Measurements from ENCODE around the gene BPIFB2. TPM values are rescaled to one million over a fixed set of nuclear protein-coding genes. Genes with fewer than 3 reads are reported as not detected.
"Not testable (repeated sequence)": the region's sequence is repeated elsewhere in the genome, so short reads cannot be mapped to it uniquely, and the experiment has no call there.

BPIFB2 gene
- total RNA-seq, 1 donor from 2014 or later = not detected

- no peaks in the 10 kb centered on the region for H3K27me3 Mint-ChIP-seq (ENCODE audit: insufficient read depth)
- H3K4me3 Mint-ChIP-seq = no peak overlapping the region
- H3K27ac Mint-ChIP-seq = no peak overlapping the region
- intact Hi-C loops (cut with micrococcal nuclease) = no loop called here
- H3K4me1 Mint-ChIP-seq (ENCODE audit: low read depth) = no peaks in the 10 kb centered on the region
- no peaks in the 10 kb centered on the region for H3K36me3 Mint-ChIP-seq (ENCODE audit: low read depth)
- DNase-seq (ENCODE audit: low spot score) = no peak
- peaks cover 19% of the 10 kb centered on the region for H3K9me3 Mint-ChIP-seq
Measured at GRCh38 chr20:33042430-33042829, 34.9 kb downstream of the BPIFB2 start.

GRCh38 chr20:33042983-33043730, 35.7 kb downstream of the BPIFB2 start:
- DNase-seq (ENCODE audit: low spot score) = no peak
- no peak overlapping the region for H3K27ac Mint-ChIP-seq
- no peaks in the 10 kb centered on the region for H3K27me3 Mint-ChIP-seq (ENCODE audit: insufficient read depth)
- intact Hi-C loops (cut with micrococcal nuclease) = no loop called here
- H3K9me3 Mint-ChIP-seq = peaks cover 19% of the 10 kb centered on the region
- H3K4me1 Mint-ChIP-seq (ENCODE audit: low read depth) = no peaks in the 10 kb centered on the region
- no peaks in the 10 kb centered on the region for H3K36me3 Mint-ChIP-seq (ENCODE audit: low read depth)
- H3K4me3 Mint-ChIP-seq = no peak overlapping the region

GRCh38 chr20:33043731-33044181, 36.3 kb downstream of the BPIFB2 start:
- intact Hi-C loops (cut with micrococcal nuclease) = no loop called here
- peaks cover 19% of the 10 kb centered on the region for H3K9me3 Mint-ChIP-seq
- no peaks in the 10 kb centered on the region for H3K36me3 Mint-ChIP-seq (ENCODE audit: low read depth)
- no peak overlapping the region for H3K27ac Mint-ChIP-seq
- no peaks in the 10 kb centered on the region for H3K4me1 Mint-ChIP-seq (ENCODE audit: low read depth)
- H3K27me3 Mint-ChIP-seq (ENCODE audit: insufficient read depth) = no peaks in the 10 kb centered on the region
- no peak for DNase-seq (ENCODE audit: low spot score)
- H3K4me3 Mint-ChIP-seq = no peak overlapping the region

DNA sequence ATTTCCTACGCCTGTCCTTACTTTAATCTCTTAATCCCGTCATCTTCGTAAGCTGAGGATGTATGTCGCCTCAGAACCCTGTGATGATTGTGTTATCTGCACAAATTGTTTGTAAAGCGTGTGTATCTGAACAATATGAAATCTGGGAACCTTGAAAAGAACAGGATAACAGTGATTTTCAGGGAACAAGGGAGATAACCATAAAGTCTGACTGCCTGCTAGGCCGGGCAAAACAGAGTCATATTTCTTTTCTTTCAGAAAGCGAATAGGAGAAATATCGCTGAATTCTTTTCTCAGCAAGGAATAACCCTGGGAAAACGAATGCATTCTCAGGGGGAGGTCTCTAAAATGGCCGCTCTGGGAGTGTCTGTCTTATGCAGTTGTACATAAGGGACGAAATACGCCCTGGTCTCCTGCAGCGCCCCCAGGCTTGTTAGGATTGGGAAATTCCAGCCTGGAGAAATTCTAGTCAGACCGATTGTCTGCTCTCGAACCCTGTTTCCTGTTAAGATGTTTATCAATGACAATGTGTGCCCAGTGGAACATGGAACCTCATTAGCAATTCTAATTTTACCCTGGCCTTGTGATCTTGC, 37.7 kb downstream of the BPIFB2 start:
- peaks cover 19% of the 10 kb centered on the region for H3K9me3 Mint-ChIP-seq
- H3K4me3 Mint-ChIP-seq; H3K27me3 Mint-ChIP-seq (ENCODE audit: insufficient read depth); H3K4me1 Mint-ChIP-seq (ENCODE audit: low read depth); H3K36me3 Mint-ChIP-seq (ENCODE audit: low read depth); DNase-seq (ENCODE audit: low spot score); H3K27ac Mint-ChIP-seq; intact Hi-C loops (cut with micrococcal nuclease): not testable (repeated sequence)

DNA sequence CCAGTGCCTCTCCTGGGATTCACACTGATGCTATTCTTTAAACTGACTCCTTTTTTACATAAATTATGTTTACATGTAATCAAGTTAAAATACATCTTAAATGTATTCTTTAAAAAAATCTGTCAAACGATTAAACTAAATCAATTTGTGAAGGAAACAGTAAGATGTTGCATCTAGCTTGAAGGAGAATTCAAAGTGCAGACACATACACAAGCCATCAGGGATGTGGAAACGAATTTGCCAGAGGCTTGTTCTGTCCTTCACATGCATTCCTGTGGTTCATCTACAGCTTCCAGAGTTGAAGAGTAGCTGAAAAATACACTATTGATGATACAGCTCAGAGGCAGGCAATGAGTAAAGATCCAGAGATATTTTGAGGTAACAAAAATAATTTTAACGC, 38.9 kb downstream of the BPIFB2 start:
- Mint-ChIP-seq H3K36me3 (ENCODE audit: low read depth) (no peaks in the 10 kb centered on the region), H3K4me1 (ENCODE audit: low read depth) (no peaks in the 10 kb centered on the region), H3K27ac (no peak overlapping the region), H3K9me3 (peaks cover 19% of the 10 kb centered on the region), H3K4me3 (no peak overlapping the region), H3K27me3 (ENCODE audit: insufficient read depth) (no peaks in the 10 kb centered on the region)
- intact Hi-C loops (cut with micrococcal nuclease) = no loop called here
- no peak for DNase-seq (ENCODE audit: low spot score)

DNA sequence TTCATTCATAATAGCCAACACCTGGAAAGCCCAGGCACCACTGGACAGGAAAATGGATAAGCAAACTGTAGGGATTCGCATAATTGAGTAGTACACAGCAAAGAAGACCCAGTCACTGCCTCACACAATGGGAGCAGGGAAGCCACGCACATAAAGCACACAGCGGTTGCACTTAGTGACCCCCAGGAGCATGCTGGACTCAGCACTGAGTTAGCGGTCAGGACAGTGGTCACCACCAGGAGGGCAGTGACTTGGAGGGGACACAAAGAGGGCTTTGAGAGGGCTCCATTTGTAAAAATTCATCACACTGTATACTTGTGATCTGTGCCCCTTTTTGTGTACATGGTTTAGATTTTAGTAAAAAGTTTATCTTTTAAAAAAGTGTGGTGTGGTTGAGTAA, 43.8 kb downstream of the BPIFB2 start:
- peaks cover 4% of the 10 kb centered on the region for H3K9me3 Mint-ChIP-seq
- peaks cover 4% of the 10 kb centered on the region for H3K27me3 Mint-ChIP-seq (ENCODE audit: insufficient read depth)
- H3K4me3 Mint-ChIP-seq = no peak overlapping the region
- no peaks in the 10 kb centered on the region for H3K4me1 Mint-ChIP-seq (ENCODE audit: low read depth)
- intact Hi-C loops (cut with micrococcal nuclease) = no loop called here
- no peak for DNase-seq (ENCODE audit: low spot score)
- no peaks in the 10 kb centered on the region for H3K36me3 Mint-ChIP-seq (ENCODE audit: low read depth)
- no peak overlapping the region for H3K27ac Mint-ChIP-seq

DNA sequence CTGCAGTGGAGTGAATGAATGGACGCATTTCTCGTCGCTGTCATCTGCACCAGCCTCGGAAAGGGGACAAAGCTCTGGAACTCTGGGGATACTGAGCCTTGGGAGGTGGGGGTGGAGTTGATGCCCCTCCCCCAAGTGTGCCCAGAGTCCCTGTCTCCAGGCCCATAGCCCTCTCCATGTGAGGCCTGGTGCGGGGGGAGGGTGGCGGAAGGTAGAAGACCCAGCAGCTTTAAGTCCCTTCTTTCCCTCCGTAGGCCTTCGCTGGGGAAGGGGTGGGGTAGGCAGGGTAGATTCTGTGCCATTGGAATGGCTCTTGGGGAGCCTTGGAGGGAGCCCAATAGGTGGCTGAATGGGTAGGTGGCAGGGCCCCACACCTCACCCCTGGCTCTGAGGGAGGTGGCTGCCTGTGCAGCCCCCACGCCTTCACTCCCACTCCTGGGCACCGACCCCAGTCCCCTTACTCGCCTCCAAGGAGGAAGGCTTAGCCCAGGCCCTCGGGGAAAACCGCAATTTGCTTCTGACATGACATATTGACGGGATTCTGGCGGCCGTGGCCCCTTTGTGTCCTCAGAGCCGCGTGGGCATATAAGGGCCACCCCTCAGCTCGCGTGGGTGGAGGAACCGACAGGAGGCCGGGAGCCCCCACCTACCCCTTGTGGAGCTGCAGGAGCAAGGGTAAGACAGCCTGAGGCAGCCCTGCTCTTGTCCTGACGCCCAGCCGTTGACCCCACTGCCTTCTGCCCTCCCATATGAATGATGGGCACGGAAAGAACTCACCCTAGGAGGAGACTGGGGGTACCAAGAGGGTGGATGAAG, 46.0 kb downstream of the BPIFB2 start, which contains the start of gene BPIFB3:
Gene BPIFB3, plus strand, starts transcription at position 613 of the 816 bp plus-strand sequence. CDS start 1,533 bp downstream, outside the sequence.
- Mint-ChIP-seq H3K27ac (no peak within 1 kb of the TSS), H3K36me3 (ENCODE audit: low read depth) (no peaks in the 10 kb centered on the region), H3K4me1 (ENCODE audit: low read depth) (no peaks in the 10 kb centered on the region), H3K27me3 (ENCODE audit: insufficient read depth) (peaks cover 4% of the 10 kb centered on the region), H3K4me3 (no peak within 1 kb of the TSS), H3K9me3 (no peaks in the 10 kb centered on the region)
- intact Hi-C loops (cut with micrococcal nuclease) = no loop called here
- no peak for DNase-seq (ENCODE audit: low spot score)

DNA sequence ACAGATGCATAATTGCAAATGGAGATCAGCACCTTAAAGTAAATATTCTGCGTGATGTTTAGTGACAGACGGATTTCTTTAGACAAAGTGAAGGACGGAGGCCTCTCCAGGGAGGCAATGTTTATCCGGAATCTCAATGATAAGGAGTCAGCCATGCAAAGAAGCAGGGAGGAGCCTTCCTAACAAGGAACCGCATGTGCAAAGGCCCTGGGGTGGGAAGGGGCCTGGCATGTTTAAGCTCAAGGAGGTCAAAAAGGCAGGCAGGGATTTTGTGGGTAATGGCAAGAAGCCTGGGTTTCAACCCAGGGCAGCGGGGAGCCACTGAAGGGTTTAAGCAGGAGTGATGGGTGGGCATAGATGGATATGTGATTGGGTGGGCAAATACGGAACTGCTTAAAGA, 46.9 kb downstream of the BPIFB2 start:
- Mint-ChIP-seq H3K9me3 (no peaks in the 10 kb centered on the region), H3K27me3 (ENCODE audit: insufficient read depth) (peaks cover 4% of the 10 kb centered on the region), H3K4me3 (no peak overlapping the region), H3K36me3 (ENCODE audit: low read depth) (no peaks in the 10 kb centered on the region), H3K4me1 (ENCODE audit: low read depth) (no peaks in the 10 kb centered on the region), H3K27ac (no peak overlapping the region)
- intact Hi-C loops (cut with micrococcal nuclease) = no loop called here
- DNase-seq (ENCODE audit: low spot score) = no peak

- H3K9me3 Mint-ChIP-seq = no peaks in the 10 kb centered on the region
- H3K36me3 Mint-ChIP-seq (ENCODE audit: low read depth) = no peaks in the 10 kb centered on the region
- no peaks in the 10 kb centered on the region for H3K4me1 Mint-ChIP-seq (ENCODE audit: low read depth)
- peaks cover 4% of the 10 kb centered on the region for H3K27me3 Mint-ChIP-seq (ENCODE audit: insufficient read depth)
- intact Hi-C loops (cut with micrococcal nuclease) = no loop called here
- no peak overlapping the region for H3K4me3 Mint-ChIP-seq
- DNase-seq (ENCODE audit: low spot score) = no peak
- no peak overlapping the region for H3K27ac Mint-ChIP-seq
Measured at GRCh38 chr20:33054791-33055190, 47.3 kb downstream of the BPIFB2 start.

DNA sequence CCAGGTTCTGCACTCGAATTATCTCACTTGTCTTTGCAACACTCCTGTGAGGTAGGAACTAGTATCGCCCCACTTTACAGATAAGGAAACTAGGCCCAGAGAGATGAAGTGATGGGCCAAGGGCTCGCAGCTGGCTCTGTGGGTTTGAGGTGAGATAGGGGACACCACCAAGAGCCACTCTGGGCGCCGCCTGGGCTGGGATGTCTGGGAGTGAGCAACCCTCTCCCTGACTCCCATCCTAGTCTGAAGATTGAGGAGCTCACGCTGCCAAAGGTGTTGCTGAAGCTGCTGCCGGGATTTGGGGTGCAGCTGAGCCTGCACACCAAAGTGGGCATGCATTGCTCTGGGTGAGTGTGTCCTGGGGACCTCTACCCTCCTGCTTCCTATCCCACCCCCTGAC, 51.6 kb downstream of the BPIFB2 start:
- Mint-ChIP-seq H3K9me3 (no peaks in the 10 kb centered on the region), H3K4me1 (ENCODE audit: low read depth) (no peaks in the 10 kb centered on the region), H3K36me3 (ENCODE audit: low read depth) (no peaks in the 10 kb centered on the region), H3K27me3 (ENCODE audit: insufficient read depth) (peaks cover 4% of the 10 kb centered on the region), H3K4me3 (no peak overlapping the region), H3K27ac (no peak overlapping the region)
- no peak for DNase-seq (ENCODE audit: low spot score)
- intact Hi-C loops (cut with micrococcal nuclease) = no loop called here

GRCh38 chr20:33059741-33060390, 52.4 kb downstream of the BPIFB2 start:
- Mint-ChIP-seq H3K27ac (no peak overlapping the region), H3K36me3 (ENCODE audit: low read depth) (no peaks in the 10 kb centered on the region), H3K27me3 (ENCODE audit: insufficient read depth) (peaks cover 4% of the 10 kb centered on the region), H3K4me3 (no peak overlapping the region), H3K4me1 (ENCODE audit: low read depth) (no peaks in the 10 kb centered on the region), H3K9me3 (no peaks in the 10 kb centered on the region)
- intact Hi-C loops (cut with micrococcal nuclease) = no loop called here
- DNase-seq (ENCODE audit: low spot score) = no peak

- Mint-ChIP-seq H3K36me3 (ENCODE audit: low read depth) (no peaks in the 10 kb centered on the region), H3K4me1 (ENCODE audit: low read depth) (no peaks in the 10 kb centered on the region), H3K27me3 (ENCODE audit: insufficient read depth) (peaks cover 1% of the 10 kb centered on the region), H3K27ac (no peak overlapping the region), H3K4me3 (no peak overlapping the region), H3K9me3 (no peaks in the 10 kb centered on the region)
- intact Hi-C loops (cut with micrococcal nuclease) = no loop called here
- DNase-seq (ENCODE audit: low spot score) = no peak
Measured at GRCh38 chr20:33061658-33062028, 54.1 kb downstream of the BPIFB2 start.
